DND-41 (cell line): ENCODE measurements around the gene ANKRD12.

Experiments
- ATAC-seq: fragments of 200-7000 bp; cut with Tn5 transposase; 3 replicates; pipeline ENCODE4 v1.9.1; 2021; ENCODE audit warnings: low read depth; ENCODE audit not compliant: insufficient read depth
- DNase-seq: peaks from one replicate; pipeline ENCODE4 v3.0.0-alpha.2; 2020
- H2AFZ ChIP-seq: 2 replicates; pipeline ENCODE4 v1.6.0; 2012; ENCODE audit warnings: low read depth, low read length
- H3K27ac ChIP-seq: 2 replicates; pipeline ENCODE4 v1.5.1; 2012; ENCODE audit warnings: low read length, inconsistent platforms
- H3K27me3 ChIP-seq: fragments of 200-600 bp; sonication (generic); 2 replicates; pipeline ENCODE4 v1.6.0; 2012; ENCODE audit warnings: low read length, mild to moderate bottlenecking, inconsistent platforms; ENCODE audit not compliant: insufficient read depth, poor library complexity
- H3K36me3 ChIP-seq: 2 replicates; pipeline ENCODE4 v1.5.1; 2012; ENCODE audit warnings: low read length, inconsistent platforms; ENCODE audit not compliant: insufficient read depth
- H3K4me1 ChIP-seq: 2 replicates; pipeline ENCODE4 v1.5.1; 2012; ENCODE audit warnings: mild to moderate bottlenecking, low read length; ENCODE audit not compliant: insufficient read depth
- H3K4me2 ChIP-seq: 2 replicates; pipeline ENCODE4 v1.6.0; 2012; ENCODE audit warnings: mild to moderate bottlenecking, moderate library complexity, low read length, inconsistent platforms; ENCODE audit not compliant: insufficient read depth
- H3K4me3 ChIP-seq, 2 experiments: fragments of 200-600 bp in 1 of 2; shearing (Covaris generic) in 1 of 2; 2 replicates each; pipeline ENCODE4 v1.5.1; 2012 to 2016; ENCODE audit warnings: inconsistent platforms in 2 of 2, low read length in 2 of 2, mild to moderate bottlenecking in 2 of 2, low read depth in 1 of 2, moderate library complexity in 1 of 2
- H3K79me2 ChIP-seq: 2 replicates; pipeline ENCODE4 v1.6.0; 2012; ENCODE audit warnings: low read length, inconsistent platforms; ENCODE audit not compliant: insufficient read depth
- H3K9ac ChIP-seq: 2 replicates; pipeline ENCODE4 v1.6.0; 2012; ENCODE audit warnings: low read depth, mild to moderate bottlenecking, inconsistent platforms, low read length, moderate library complexity
- H3K9me3 ChIP-seq: 2 replicates; pipeline ENCODE4 v1.5.1; 2012; ENCODE audit warnings: low read length, moderate library complexity, mild to moderate bottlenecking, inconsistent platforms; ENCODE audit not compliant: insufficient read depth, severe bottlenecking
- H4K20me1 ChIP-seq: 2 replicates; pipeline ENCODE4 v1.6.0; 2012; ENCODE audit warnings: low read length; ENCODE audit not compliant: insufficient read depth
- CTCF ChIP-seq: IDR thresholded peaks from 2 replicates; pipeline ENCODE4 v1.5.1; 2012; ENCODE audit warnings: borderline replicate concordance, low read length, moderate library complexity, mild to moderate bottlenecking; ENCODE audit not compliant: poor library complexity, severe bottlenecking; ENCODE audit errors: extremely low read depth
- EZH2 ChIP-seq: IDR thresholded peaks from 3 replicates; pipeline ENCODE4 v1.6.1; 2012; ENCODE audit warnings: borderline replicate concordance, low read depth, mild to moderate bottlenecking, moderate library complexity, low read length, inconsistent platforms; ENCODE audit not compliant: severe bottlenecking

The ANKRD12 gene

DNA sequence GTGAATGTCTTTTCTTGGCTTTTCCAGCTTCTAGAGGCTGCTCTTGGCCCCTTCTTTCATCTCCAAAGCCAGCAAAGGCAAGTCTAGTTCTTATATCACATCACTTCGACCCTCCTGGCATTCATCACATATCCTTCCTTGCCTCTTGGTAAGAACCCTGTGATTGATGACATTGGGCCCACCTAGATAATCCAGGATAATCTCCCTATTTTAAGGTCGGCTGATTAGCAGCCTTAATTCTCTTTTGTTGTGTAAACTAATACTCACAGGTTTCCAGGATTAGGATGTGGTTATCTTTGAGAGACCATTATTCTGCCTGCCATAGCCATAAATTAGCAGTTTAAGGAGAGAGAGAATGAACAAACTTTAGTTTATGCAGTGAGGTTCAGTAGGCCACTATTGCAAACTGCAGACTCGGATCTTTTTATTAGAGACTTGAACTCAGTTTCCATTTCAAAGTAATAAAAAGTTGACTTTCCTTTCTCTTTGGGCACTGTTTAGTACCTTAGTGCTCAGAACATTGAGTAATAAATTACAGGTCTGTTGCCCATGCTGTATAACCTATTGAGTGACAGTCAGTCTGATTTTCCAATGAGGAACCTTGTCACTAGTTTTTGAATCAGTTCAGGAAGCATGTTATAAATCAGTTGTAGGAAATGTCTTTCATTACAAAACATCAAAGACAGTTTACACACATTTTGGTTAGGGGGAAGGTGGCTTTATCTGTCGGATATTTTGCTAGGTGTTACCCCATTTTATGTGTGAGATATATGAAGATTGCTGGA lies 29.6 kb upstream of the ANKRD12 start:
- Histone ChIP-seq H3K4me2 (peak overlapping the region; percentile 75), H3K9ac (peak overlapping the region; percentile 9), H3K4me3 (no peak overlapping the region; a peak in 1 of 4 replicates), H3K4me1 (peaks cover 53% of the 10 kb centered on the region), H2AFZ (no peak overlapping the region), H3K79me2 (peaks cover 98% of the 10 kb centered on the region), H3K27me3 (no peaks in the 10 kb centered on the region), H3K36me3 (peaks cover 56% of the 10 kb centered on the region), H4K20me1 (peaks cover 84% of the 10 kb centered on the region), H3K27ac (no peak overlapping the region; the same call in 1 of the 2 replicates), H3K9me3 (no peaks in the 10 kb centered on the region)
- TF ChIP-seq CTCF, result no peak
- no peak for TF ChIP-seq EZH2
- no peak for ATAC-seq
- no peak for DNase-seq

GRCh38 chr18:9108911-9109310 lies 27.7 kb upstream of the ANKRD12 start:
- H3K9ac ChIP-seq, result no peak overlapping the region

DNA sequence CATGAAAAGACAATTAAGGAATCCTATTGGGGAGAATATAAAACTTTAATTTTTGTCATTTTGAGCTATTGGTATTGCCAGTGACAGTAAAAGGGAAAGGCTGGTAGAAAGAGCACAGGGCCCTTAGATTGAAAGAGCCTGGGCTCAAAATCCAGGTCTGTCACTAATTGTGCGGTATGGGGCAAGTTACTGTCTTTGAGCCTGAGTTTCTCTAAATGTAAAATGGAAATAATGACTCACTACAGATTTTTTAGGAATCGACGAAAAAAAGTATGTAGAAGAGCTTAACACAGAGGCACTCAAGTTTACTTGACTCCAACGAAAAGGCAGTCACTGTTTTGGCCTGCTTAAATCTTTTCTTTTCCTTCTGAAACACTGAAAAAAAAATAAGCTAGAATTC lies 27.1 kb upstream of the ANKRD12 start:
- no peak for TF ChIP-seq EZH2
- no peak for TF ChIP-seq CTCF
- Histone ChIP-seq H3K79me2 (peaks cover 100% of the 10 kb centered on the region), H3K27ac (no peak overlapping the region), H3K9ac (no peak overlapping the region), H3K4me3 (no peak overlapping the region), H3K27me3 (no peaks in the 10 kb centered on the region), H2AFZ (no peak overlapping the region), H3K9me3 (no peaks in the 10 kb centered on the region), H4K20me1 (peaks cover 95% of the 10 kb centered on the region), H3K4me2 (no peak overlapping the region), H3K36me3 (peaks cover 69% of the 10 kb centered on the region), H3K4me1 (peaks cover 44% of the 10 kb centered on the region)
- ATAC-seq (no peak), DNase-seq (no peak)

More at GRCh38 chr18:9108911-9109310, 27.7 kb upstream of the ANKRD12 start:
- peaks cover 72% of the 10 kb centered on the region for H3K36me3 ChIP-seq
- no peak overlapping the region for H3K4me2 ChIP-seq
- peaks cover 100% of the 10 kb centered on the region for H3K79me2 ChIP-seq
- H3K27me3 ChIP-seq, result no peaks in the 10 kb centered on the region
- TF ChIP-seq EZH2 (no peak), CTCF (no peak)
- H4K20me1 ChIP-seq, result peaks cover 95% of the 10 kb centered on the region
- H3K9me3 ChIP-seq, result no peaks in the 10 kb centered on the region
- DNase-seq (no peak), ATAC-seq (no peak)
- no peak overlapping the region for H2AFZ ChIP-seq
- no peak overlapping the region for H3K27ac ChIP-seq
- H3K4me3 ChIP-seq, result no peak overlapping the region
- peaks cover 50% of the 10 kb centered on the region for H3K4me1 ChIP-seq
